VCaP (cell line): ENCODE results near the gene NOCT.
A peak's percentile ranks its signal among the peaks of the same experiment; 100 is the strongest.
"Not testable (repeated sequence)": the region's sequence is repeated elsewhere in the genome, so short reads cannot be mapped to it uniquely, and the experiment has no call there.

Experiments
- H3K27ac ChIP-seq: fragments of 450-650 bp; 2 replicates; pipeline ENCODE4 v1.5.1; 2017
- TF ChIP-seq, protein P1 (sequence below): fragments of 450-650 bp; conservative IDR thresholded peaks from 2 replicates; pipeline ENCODE4 v1.5.1; 2017; ENCODE audit warnings: mild to moderate bottlenecking, moderate library complexity

NOCT gene

GRCh38 chr4:139022835-139023234 lies 7.3 kb downstream of the NOCT start:
- H3K27ac ChIP-seq: no peak overlapping the region
- TF ChIP-seq, protein P1, sequence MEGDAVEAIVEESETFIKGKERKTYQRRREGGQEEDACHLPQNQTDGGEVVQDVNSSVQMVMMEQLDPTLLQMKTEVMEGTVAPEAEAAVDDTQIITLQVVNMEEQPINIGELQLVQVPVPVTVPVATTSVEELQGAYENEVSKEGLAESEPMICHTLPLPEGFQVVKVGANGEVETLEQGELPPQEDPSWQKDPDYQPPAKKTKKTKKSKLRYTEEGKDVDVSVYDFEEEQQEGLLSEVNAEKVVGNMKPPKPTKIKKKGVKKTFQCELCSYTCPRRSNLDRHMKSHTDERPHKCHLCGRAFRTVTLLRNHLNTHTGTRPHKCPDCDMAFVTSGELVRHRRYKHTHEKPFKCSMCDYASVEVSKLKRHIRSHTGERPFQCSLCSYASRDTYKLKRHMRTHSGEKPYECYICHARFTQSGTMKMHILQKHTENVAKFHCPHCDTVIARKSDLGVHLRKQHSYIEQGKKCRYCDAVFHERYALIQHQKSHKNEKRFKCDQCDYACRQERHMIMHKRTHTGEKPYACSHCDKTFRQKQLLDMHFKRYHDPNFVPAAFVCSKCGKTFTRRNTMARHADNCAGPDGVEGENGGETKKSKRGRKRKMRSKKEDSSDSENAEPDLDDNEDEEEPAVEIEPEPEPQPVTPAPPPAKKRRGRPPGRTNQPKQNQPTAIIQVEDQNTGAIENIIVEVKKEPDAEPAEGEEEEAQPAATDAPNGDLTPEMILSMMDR: no peak

- H3K27ac ChIP-seq: no peak overlapping the region
- TF ChIP-seq, protein P1: no peak
These were observed 9.1 kb downstream of the NOCT start for GRCh38 chr4:139024686-139025085.

- TF ChIP-seq, protein P1: no peak
- no peak overlapping the region for H3K27ac ChIP-seq
These were observed 10.3 kb downstream of the NOCT start for GRCh38 chr4:139025841-139026240.

DNA sequence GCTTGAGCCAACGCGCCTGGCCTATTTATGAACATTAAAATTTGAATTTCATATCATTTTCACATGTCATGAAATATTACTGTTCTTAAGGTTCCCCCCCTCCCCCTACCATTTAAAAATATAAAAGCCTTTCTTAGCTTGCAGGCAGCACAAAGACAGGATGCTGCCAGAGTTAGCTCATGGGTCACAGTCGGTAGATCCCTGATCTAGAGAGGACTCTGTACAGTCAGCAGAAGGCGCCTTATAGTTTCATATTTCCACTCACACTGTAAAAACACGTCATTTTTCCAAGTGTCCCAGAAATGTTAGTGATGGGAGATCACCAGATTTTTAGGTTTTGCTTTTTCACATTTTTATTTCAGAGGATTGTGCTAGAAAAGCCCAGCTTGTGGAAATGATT lies 12.2 kb downstream of the NOCT start:
- TF ChIP-seq, protein P1: no peak
- peak overlapping the region; percentile 31 for H3K27ac ChIP-seq

- TF ChIP-seq, protein P1: no peak
- peak overlapping the region; percentile 31 for H3K27ac ChIP-seq
These were observed 12.6 kb downstream of the NOCT start for GRCh38 chr4:139028191-139028661.

DNA sequence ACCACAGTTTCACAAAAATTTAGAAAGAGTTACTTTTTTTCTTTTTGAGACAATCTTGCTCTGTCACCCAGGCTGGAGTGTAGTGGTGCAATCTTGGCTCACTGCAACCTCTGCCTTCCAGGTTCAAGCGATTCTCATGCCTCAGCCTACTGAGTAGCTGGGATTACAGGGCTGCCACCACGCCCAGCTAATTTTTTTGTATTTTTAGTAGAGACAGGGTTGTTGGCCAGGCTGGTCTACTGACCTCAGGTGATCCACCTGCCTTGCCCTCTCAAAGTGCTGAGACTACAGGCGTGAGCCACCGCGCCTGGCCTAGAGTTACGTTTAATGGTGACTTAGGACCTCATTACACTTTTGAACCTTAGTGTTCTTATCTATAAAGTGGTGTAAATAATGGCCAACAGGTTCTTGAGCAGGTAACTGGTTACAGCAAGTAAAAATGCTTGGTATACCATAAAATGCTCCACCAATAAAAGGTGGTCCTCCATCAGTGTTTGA lies 14.3 kb downstream of the NOCT start:
- not testable (repeated sequence) for H3K27ac ChIP-seq

GRCh38 chr4:139030614-139031235 lies 15.1 kb downstream of the NOCT start:
- peak overlapping the region; percentile 54 for H3K27ac ChIP-seq
- TF ChIP-seq, protein P1: peak; percentile 81

DNA sequence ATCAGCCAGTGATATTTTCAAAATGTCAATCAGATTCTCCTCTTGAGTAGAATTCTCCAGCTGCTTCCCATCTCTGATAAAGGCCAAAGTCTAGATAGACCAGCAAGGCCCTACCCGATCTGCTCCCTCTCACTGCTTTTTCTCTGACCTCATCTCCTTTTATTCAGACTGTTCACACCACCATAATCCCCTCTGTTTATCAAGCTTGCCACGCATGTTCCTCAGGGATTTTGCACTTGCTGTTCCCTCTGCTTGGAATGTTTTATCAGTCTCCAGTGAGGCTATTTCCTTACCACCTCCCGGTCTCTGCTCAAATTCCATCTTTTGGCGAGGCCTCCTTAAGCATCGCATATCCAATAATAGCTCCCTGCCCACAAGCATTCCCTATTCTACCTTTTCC lies 20.1 kb downstream of the NOCT start:
- no peak overlapping the region for H3K27ac ChIP-seq
- TF ChIP-seq, protein P1: no peak
